Activated T-cell treated with anti-CD3 and anti-CD28 coated beads for 24 hours (primary cell): Measurements from ENCODE around the gene SOX12.
"Not testable (repeated sequence)": the region's sequence is repeated elsewhere in the genome, so short reads cannot be mapped to it uniquely, and the experiment has no call there.

Experiments
- DNase-seq: peaks from one replicate; pipeline ENCODE4 v3.0.0-alpha.2; 2020; ENCODE audit warnings: low read depth

SOX12 gene

DNA sequence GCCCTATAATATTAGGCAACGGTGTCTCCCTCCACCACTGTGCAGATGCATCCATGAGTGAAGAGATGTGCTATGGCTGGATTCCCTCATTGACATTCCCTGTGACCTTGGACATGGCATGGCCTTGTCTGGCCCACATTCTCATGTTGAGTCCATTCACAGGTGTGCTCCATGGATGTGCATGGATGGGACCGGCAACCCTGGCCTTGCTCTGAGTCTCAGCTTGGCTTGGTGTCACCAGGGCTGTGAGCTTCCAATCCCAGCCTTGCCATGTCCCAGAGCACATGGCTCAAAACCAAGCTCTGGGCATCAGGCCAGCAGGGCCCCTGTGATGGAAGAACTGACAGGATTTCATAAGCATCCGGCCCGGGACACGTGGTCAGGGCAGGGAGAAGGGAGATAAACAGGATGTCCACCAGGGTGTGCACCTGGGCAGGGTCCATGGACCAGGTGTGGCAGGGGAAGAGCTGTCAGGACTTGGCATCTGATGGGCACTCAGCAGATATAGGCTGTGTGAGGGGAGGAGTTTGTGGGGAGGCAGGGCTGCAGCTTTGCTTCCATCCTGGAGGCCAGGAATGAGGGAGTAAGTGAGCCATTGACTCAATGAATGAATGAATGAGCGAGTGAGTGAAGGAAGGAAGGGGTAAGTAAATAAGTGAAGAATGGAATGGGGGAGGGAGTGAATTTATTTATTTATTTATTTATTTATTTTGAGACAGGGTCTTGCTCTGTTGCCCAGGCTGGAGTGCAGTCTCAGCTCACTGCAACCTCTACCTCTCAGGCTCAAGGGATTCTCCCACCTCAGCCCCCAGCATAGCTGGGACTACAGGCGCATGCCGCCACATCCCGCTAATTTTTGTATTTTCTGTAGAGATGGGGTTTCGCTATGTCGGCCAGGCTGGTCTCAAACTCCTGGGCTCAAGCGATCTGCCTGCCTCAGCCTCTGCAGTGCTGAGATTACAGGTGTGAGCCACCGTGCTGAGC lies 37.2 kb downstream of the SOX12 start:
- DNase-seq, result no peak

GRCh38 chr20:363319-364078 lies 38.1 kb downstream of the SOX12 start:
- no peak for DNase-seq

GRCh38 chr20:364905-365794 lies 39.8 kb downstream of the SOX12 start:
- no peak for DNase-seq

GRCh38 chr20:366041-366718 lies 40.8 kb downstream of the SOX12 start:
- DNase-seq, result no peak

DNA sequence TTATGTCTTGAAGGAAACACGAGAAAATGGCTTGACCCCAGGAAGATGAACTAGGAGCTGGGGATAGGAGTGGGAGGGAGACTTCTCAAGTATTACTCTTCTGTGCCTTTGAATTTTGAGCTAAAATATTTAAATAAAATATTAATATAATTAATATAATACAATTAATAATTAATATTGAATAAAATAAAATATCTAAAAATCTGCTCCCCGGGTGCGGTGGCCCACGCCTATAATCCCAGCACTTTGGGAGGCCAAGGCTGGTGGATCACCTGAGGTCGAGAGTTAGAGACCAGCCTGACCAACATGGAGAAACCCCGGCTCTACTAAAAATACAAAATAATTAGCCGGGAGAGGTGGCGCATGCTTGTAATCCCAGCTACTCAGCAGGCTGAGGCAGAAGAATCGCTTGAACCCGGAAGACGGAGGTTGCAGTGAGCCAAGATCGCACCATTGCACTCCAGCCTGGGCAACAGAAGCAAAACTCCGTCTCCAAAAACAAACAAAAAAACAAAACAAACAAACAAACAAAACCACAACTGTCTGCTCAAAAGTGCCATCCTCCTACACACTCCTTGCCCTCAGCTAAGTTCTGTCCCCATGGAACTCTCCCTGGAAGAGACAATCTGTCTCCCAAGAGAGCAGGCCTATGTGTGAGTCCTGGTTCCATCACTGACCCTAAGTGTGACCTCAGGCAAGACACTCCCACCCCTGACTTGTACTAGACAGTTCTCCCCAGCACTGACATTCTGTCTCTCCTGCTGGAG lies 41.5 kb downstream of the SOX12 start:
- DNase-seq, result no peak

GRCh38 chr20:367486-367887 lies 42.1 kb downstream of the SOX12 start:
- no peak for DNase-seq

- DNase-seq, result no peak
Observed at GRCh38 chr20:368915-369314, 43.6 kb downstream of the SOX12 start.

DNA sequence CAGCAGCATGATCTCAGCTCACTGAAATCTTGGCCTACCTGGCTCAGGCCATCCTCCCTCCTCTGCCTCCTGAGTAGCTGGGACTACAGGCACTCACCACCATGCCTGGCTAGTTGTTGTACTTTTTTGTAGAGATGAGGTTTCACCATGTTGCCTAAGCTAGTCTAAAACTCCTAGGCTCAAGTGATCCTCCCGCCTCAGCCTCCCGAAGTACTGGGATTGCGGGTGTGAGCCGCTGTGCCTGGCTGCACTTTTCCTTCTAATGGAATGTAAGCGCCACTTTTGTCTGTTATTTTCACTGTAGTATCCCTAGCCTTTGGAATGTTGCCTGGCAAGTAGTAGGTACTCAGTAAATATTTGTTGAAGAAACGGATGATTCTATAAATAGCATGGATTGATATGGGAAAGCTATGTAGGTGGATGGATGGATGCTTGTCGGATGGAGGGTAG lies 44.8 kb downstream of the SOX12 start:
- DNase-seq, result no peak

DNA sequence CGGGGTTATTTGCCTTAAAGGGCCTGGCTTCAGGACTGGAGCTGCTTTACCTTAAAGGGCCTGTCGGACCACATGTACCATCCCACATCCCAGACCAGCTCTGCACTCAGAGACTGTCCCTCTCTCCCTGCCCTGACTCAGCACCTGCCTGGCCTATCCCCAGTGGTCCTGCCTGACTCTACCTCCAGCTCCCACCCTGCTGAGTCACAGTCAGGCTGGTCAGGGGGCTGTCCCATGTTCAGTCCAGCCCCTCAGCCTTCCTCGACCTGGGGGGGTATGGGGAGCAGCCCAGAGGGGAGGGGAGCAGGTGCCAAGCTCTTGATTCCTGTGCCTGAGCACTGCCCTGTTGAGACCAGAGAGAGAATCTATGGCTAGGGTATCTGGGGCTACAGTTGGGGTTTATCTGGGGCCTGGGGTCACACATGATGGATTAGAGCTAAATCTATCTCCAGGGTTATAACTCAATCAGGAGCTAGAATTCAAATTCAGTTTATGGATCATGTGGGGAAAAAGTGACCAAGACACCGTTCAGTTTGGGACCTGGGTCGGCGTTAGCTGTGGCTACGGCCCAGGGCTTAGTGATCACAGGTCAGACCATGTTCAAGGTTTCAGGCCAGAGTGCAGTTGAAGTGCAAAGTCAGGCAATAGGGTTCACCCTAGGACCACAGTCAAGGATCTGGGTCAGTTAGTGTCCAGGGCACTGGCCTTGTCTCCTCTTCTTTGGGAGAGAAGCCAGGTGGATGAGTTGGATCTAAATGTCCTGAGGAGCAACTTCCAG lies 45.8 kb downstream of the SOX12 start:
- no peak for DNase-seq

GRCh38 chr20:371755-372542 lies 46.6 kb downstream of the SOX12 start:
- no peak for DNase-seq

DNA sequence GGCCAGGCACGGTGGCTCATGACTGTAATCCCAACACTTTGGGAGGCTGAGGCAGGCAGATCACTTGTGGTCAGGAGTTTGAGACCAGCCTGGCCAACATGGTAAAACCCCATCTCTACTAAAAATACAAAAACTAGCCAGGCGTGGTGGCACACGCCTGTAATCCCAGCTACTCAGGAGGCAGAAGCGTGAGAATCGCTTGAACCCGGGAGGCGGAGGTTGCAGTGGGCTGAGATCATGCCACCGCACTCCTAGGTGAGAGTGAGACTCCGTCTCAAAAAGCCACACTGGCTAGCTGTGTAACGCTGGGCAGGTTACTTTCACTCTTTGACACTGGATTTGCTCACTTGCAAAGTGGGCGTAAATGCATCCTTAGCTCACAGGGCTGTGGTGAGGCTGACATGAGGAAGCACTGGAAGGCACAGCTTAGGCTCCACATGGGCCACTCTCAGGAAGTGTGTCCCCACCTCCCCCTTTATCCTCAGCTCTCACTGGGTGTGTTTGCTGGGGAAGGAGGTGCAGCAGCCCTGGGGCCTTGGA lies 47.3 kb downstream of the SOX12 start:
- DNase-seq, result not testable (repeated sequence)

GRCh38 chr20:373171-373890 lies 48.0 kb downstream of the SOX12 start:
- no peak for DNase-seq

DNA sequence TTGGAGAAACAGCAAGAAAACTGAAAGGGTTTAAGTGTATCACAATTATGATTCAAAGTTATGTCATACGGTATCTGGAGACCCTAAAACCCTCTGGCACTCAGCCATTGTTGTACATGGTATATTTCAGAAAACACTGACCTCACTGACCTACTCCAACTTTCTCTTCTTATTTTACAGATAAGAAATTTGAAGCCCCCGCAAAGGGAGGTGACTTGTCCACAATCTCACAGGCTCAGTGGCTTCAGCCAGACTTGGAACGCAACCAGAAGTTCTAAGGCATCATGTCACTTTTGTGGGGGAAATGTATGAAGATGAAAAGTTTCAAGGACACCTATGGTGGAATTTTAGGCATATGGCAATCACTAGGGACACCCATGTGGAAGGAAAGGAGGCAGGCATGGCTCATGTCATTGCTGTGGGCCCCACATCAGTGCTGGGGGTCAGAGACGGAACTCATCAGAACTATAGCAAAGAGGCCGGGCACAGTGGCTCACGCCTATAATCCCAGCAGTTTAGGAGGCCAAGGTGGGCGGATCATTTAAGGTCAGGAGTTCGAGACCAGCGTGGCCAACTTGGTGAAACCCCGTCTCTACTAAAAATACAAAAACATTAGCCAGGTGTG lies 50.0 kb downstream of the SOX12 start:
- DNase-seq, result no peak

GRCh38 chr20:376089-376488 lies 50.7 kb downstream of the SOX12 start:
- DNase-seq, result no peak

- no peak for DNase-seq
Observed at GRCh38 chr20:376750-377149, 51.4 kb downstream of the SOX12 start.

DNA sequence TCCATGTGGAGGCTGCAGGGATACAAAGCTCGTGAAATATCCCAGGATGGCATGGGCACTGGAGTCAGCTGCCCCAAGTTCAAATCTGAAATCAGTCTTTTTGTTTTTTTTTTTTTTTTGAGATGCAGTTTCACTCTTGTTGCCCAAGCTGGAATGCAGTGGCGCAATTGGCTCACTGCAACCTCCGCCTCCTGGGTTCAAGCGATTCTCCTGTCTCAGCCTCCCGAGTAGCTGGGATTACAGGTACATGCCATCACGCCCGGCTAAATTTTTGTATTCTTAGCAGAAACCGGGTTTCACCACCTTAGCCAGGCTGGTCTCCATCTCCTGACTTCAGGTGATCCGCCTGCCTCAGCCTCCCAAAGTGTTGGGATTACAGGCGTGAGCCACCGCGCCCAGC lies 52.2 kb downstream of the SOX12 start:
- DNase-seq, result not testable (repeated sequence)

DNA sequence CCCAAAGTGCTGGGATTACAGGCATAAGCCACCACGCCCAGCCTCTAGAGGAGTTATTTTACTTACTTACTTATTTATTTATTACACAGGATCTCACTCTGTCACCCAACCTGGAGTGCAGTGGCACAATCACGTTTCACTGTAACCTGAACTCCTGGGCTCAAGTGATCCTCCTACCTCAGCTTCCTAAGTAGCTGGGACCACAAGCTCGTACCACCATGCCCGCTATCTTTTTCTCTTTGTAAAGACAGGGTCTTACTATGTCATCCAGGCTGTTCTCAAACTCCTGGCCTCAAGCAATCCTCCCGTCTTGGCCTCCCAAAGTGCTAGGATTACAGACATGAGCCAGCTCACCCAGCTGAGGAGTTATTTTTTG lies 53.6 kb downstream of the SOX12 start:
- DNase-seq, result no peak
